B cell (primary cell): ENCODE results near the gene DDA1. TPM values are rescaled to one million over a fixed set of nuclear protein-coding genes. Genes with fewer than 3 reads are reported as not detected.

Experiments used
- ATAC-seq: fragments of 200-7000 bp; cut with Tn5 transposase; one replicate; pipeline ENCODE4 v1.10.0; 2021; ENCODE audit warnings: low read depth, mild to moderate bottlenecking, moderate number of reproducible peaks, moderate library complexity
- CTCF ChIA-PET: fragments of 350-600 bp; sonication (Branson Sonifier 250); formaldehyde crosslinking; loops from one replicate; lab custom pipeline; 2021; ENCODE audit warnings: antibody characterized with exemption, inconsistent platforms; lab: Charles Lee
- POLR2A ChIA-PET: fragments of 350-600 bp; sonication (Branson Sonifier 250); formaldehyde crosslinking; loops from one replicate; lab custom pipeline; 2021; ENCODE audit warnings: antibody characterized with exemption; lab: Charles Lee
- DNase-seq: peaks from one replicate; pipeline ENCODE4 v3.0.0; 2013
- H2AFZ ChIP-seq: 2 replicates; pipeline ENCODE4 v1.6.1; 2012; ENCODE audit warnings: mild to moderate bottlenecking, low read depth, low read length; ENCODE audit not compliant: insufficient read depth, poor library complexity, severe bottlenecking
- H3K27ac ChIP-seq, 2 donors: 1 replicate in 1 of 2; 2 replicates in 1 of 2; pipeline ENCODE4 v1.5.1; 2012 to 2013; ENCODE audit warnings: low read length in 2 of 2, mild to moderate bottlenecking in 2 of 2, moderate library complexity in 1 of 2
- H3K27me3 ChIP-seq, 4 experiments: fragments of 200-600 bp in 1 of 4; sonication (generic) in 1 of 4; replicated peaks in 1 of 4; 1 replicate in 2 of 4; 2 replicates in 2 of 4; pipeline versions ENCODE4 v1.6.1 to v1.7.0; 2013 to 2016; ENCODE audit warnings: low read length in 3 of 4, mild to moderate bottlenecking in 2 of 4, mixed read lengths in 1 of 4, moderate library complexity in 1 of 4; ENCODE audit not compliant: insufficient read depth in 4 of 4, control insufficient read depth in 3 of 4; ENCODE audit errors: control extremely low read depth in 1 of 4
- H3K36me3 ChIP-seq, 2 experiments: replicated peaks in 1 of 2; 1 replicate in 1 of 2; 2 replicates in 1 of 2; pipeline versions ENCODE4 v1.6.1 to v1.7.1; 2013; ENCODE audit warnings: low read length in 1 of 2; ENCODE audit not compliant: insufficient read depth in 2 of 2, control insufficient read depth in 1 of 2; ENCODE audit errors: control extremely low read depth in 1 of 2, extremely low read depth in 1 of 2
- H3K4me1 ChIP-seq, 2 donors: fragments of 200-600 bp in 1 of 2; sonication (generic) in 1 of 2; 1 replicate in 1 of 2; 2 replicates in 1 of 2; pipeline versions ENCODE4 v1.5.1 to v1.6.1; 2013 to 2017; ENCODE audit warnings: low read length in 2 of 2; ENCODE audit not compliant: control insufficient read depth in 2 of 2, insufficient read depth in 2 of 2
- H3K4me2 ChIP-seq: replicated peaks from 2 replicates; pipeline ENCODE3; 2012; ENCODE audit warnings: mild to moderate bottlenecking, low read depth, low read length; ENCODE audit not compliant: poor library complexity, severe bottlenecking
- H3K4me3 ChIP-seq, 5 experiments: fragments of 200-600 bp in 1 of 5; sonication (generic) in 1 of 5; 1 replicate in 3 of 5; 2 replicates in 2 of 5; pipeline versions ENCODE4 v1.5.1 to v1.7.0; 2011 to 2016; ENCODE audit warnings: low read length in 4 of 5, mild to moderate bottlenecking in 4 of 5, low read depth in 2 of 5, control low read depth in 1 of 5, moderate library complexity in 1 of 5; ENCODE audit not compliant: insufficient read depth in 1 of 5; ENCODE audit errors: control extremely low read depth in 1 of 5, extremely low read depth in 1 of 5
- H3K79me2 ChIP-seq: fragments of 200-600 bp; sonication (generic); one replicate; pipeline ENCODE4 v1.6.0; 2016; ENCODE audit warnings: low read length; ENCODE audit not compliant: control insufficient read depth, insufficient read depth
- H3K9ac ChIP-seq: fragments of 200-600 bp; sonication (generic); 2 replicates; pipeline ENCODE4 v1.6.1; 2017; ENCODE audit warnings: mild to moderate bottlenecking, low read length, moderate library complexity
- H3K9me3 ChIP-seq, 3 donors: one replicate each; pipeline versions ENCODE4 v1.6.1 to v1.7.1; 2013; ENCODE audit warnings: low read length in 2 of 3; ENCODE audit not compliant: control insufficient read depth in 2 of 3, insufficient read depth in 1 of 3; ENCODE audit errors: control extremely low read depth in 1 of 3
- H4K20me1 ChIP-seq: 2 replicates; pipeline ENCODE4 v1.6.0; 2012; ENCODE audit warnings: mild to moderate bottlenecking, low read length; ENCODE audit not compliant: insufficient read depth, control insufficient read depth, poor library complexity, severe bottlenecking
- H3K27ac Mint-ChIP-seq: one replicate; pipeline ENCODE4 v1.8.0; 2021; ENCODE audit warnings: mixed read lengths
- H3K27me3 Mint-ChIP-seq: one replicate; pipeline ENCODE4 v1.8.0; 2021; ENCODE audit warnings: mixed read lengths
- H3K4me1 Mint-ChIP-seq: one replicate; pipeline ENCODE4 v1.8.0; 2021; ENCODE audit warnings: mixed read lengths
- H3K4me3 Mint-ChIP-seq: one replicate; pipeline ENCODE4 v1.8.0; 2021; ENCODE audit warnings: mixed read lengths
- H3K9me3 Mint-ChIP-seq: one replicate; pipeline ENCODE4 v1.8.0; 2022; ENCODE audit warnings: mixed read lengths; ENCODE audit not compliant: insufficient read depth
- EZH2 ChIP-seq: IDR thresholded peaks from 2 replicates; pipeline ENCODE4 v1.6.1; 2012; ENCODE audit warnings: borderline replicate concordance, low read depth, mild to moderate bottlenecking, moderate library complexity, low read length; ENCODE audit not compliant: insufficient read depth, poor library complexity, severe bottlenecking
- WGBS: methylation state at CpG from one replicate; pipeline ENCODE4 v1.1.5; 2013; ENCODE audit warnings: missing lambda C conversion rate; ENCODE audit not compliant: insufficient coverage; 5-methylcytosine and 5-hydroxymethylcytosine counted together
- intact Hi-C: fragments of 100-400 bp; cut with micrococcal nuclease; formaldehyde crosslinking; loops from one replicate; pipeline ENCODE4 v1.10.0; 2022
- polyA plus RNA-seq: library from polyadenylated mRNA; depleted of rRNA; stranded (reverse); fragments of >200 nt; gene quantifications from 2 replicates; pipeline ENCODE4 v1.2.3, GENCODE V29; 2012
- total RNA-seq, 2 donors: library from RNA; stranded (reverse); fragments of 120-200 nt in 1 of 2; gene quantifications; 1 replicate in 1 of 2; 2 replicates in 1 of 2; pipeline versions ENCODE4 v1.2.3 to v1.2.4, GENCODE V29; 2013 to 2022
- TF ChIP-seq, protein P1 (sequence below): fragments of 200-600 bp; IDR thresholded peaks from one replicate; pipeline ENCODE4 v1.8.0; 2022; ENCODE audit warnings: antibody characterized with exemption, mild to moderate bottlenecking

The DDA1 gene
- total and polyA plus RNA-seq, 2 donors (not counting 1 experiment from before 2014, with no cell fraction given) = 38.4 TPM

GRCh38 chr19:17338433-17339078, 29.2 kb downstream of the DDA1 start:
- intact Hi-C loops = no loop called here
- H3K4me1 ChIP-seq = peaks cover 19 to 32% of the 10 kb centered on the region in 2 donors
- Mint-ChIP-seq H3K27me3 (no peaks in the 10 kb centered on the region), H3K27ac (no peak overlapping the region), H3K4me1 (peaks cover 38% of the 10 kb centered on the region), H3K4me3 (peak overlapping the region; percentile 92), H3K9me3 (no peaks in the 10 kb centered on the region)
- TF ChIP-seq, protein P1, sequence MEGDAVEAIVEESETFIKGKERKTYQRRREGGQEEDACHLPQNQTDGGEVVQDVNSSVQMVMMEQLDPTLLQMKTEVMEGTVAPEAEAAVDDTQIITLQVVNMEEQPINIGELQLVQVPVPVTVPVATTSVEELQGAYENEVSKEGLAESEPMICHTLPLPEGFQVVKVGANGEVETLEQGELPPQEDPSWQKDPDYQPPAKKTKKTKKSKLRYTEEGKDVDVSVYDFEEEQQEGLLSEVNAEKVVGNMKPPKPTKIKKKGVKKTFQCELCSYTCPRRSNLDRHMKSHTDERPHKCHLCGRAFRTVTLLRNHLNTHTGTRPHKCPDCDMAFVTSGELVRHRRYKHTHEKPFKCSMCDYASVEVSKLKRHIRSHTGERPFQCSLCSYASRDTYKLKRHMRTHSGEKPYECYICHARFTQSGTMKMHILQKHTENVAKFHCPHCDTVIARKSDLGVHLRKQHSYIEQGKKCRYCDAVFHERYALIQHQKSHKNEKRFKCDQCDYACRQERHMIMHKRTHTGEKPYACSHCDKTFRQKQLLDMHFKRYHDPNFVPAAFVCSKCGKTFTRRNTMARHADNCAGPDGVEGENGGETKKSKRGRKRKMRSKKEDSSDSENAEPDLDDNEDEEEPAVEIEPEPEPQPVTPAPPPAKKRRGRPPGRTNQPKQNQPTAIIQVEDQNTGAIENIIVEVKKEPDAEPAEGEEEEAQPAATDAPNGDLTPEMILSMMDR = no peak
- no peak for TF ChIP-seq EZH2
- ChIA-PET CTCF (interaction anchor here (0.9 kb wide), 1 partner anchor 29 kb away, joined by 3 read pairs; the partner anchor contains the start of gene DDA1), POLR2A (interaction anchor here (0.8 to 0.9 kb wide), 2 partner anchors 10 to 81 kb away, joined by 3 to 6 read pairs; partner anchors contain the start of gene MVB12A)
- H3K4me2 ChIP-seq = peak overlapping the region; percentile 99
- H3K4me3 ChIP-seq = peak overlapping the region in 3 of 5 experiments; percentile 55 to 97 (median 79)
- WGBS = 92% methylated on average over 21 of the region's 30 CpGs
- H3K27me3 ChIP-seq = no peaks in the 10 kb centered on the region
- peak overlapping the region; percentile 90 for H3K9ac ChIP-seq
- DNase-seq = no peak
- H3K79me2 ChIP-seq = peaks cover 9% of the 10 kb centered on the region
- no peak for ATAC-seq
- H3K36me3 ChIP-seq = no peaks in the 10 kb centered on the region
- H3K9me3 ChIP-seq = no peaks in the 10 kb centered on the region
- H4K20me1 ChIP-seq = no peaks in the 10 kb centered on the region
- no peak overlapping the region for H3K27ac ChIP-seq
- H2AFZ ChIP-seq = peak overlapping the region; percentile 100

GRCh38 chr19:17339088-17339741, 29.9 kb downstream of the DDA1 start:
- peaks cover 9% of the 10 kb centered on the region for H3K79me2 ChIP-seq
- WGBS = 95% methylated on average over 27 of the region's 34 CpGs
- DNase-seq (peak; percentile 37), ATAC-seq (no peak)
- H3K4me1 ChIP-seq = peaks cover 13 to 26% of the 10 kb centered on the region in 2 donors
- intact Hi-C loops = no loop called here
- no peak overlapping the region for H3K4me3 ChIP-seq
- H3K27ac Mint-ChIP-seq = no peak overlapping the region
- no peaks in the 10 kb centered on the region for H3K27me3 Mint-ChIP-seq
- no peak overlapping the region for H3K4me2 ChIP-seq
- no peak overlapping the region for H3K9ac ChIP-seq
- H4K20me1 ChIP-seq = no peaks in the 10 kb centered on the region
- H3K4me3 Mint-ChIP-seq = peak overlapping the region; percentile 62
- no peaks in the 10 kb centered on the region for H3K27me3 ChIP-seq
- no peak overlapping the region for H2AFZ ChIP-seq
- peaks cover 34% of the 10 kb centered on the region for H3K4me1 Mint-ChIP-seq
- TF ChIP-seq, protein P1 = no peak
- no peak for TF ChIP-seq EZH2
- ChIA-PET POLR2A (interaction anchor here (0.8 kb wide), 1 partner anchor 11 kb away, joined by 6 read pairs; no protein-coding TSS in a partner anchor), CTCF (interaction anchor here (1.1 kb wide), 1 partner anchor 11 kb away, joined by 3 read pairs; no protein-coding TSS in a partner anchor)
- no peaks in the 10 kb centered on the region for H3K9me3 Mint-ChIP-seq
- no peak overlapping the region for H3K27ac ChIP-seq
- no peaks in the 10 kb centered on the region for H3K36me3 ChIP-seq
- no peaks in the 10 kb centered on the region for H3K9me3 ChIP-seq
